Fibroblast of the aortic adventitia (primary cell): Measurements from ENCODE around the gene DNPEP. TPM values are rescaled to one million over a fixed set of nuclear protein-coding genes. Genes with fewer than 3 reads are reported as not detected.

Source experiments
- DNase-seq: peaks from one replicate; pipeline ENCODE4 v3.0.0-alpha.2; 2010; ENCODE audit warnings: low read depth
- H3K4me3 ChIP-seq: 2 replicates; pipeline ENCODE4 v1.5.1; 2011; ENCODE audit warnings: low read depth, mild to moderate bottlenecking, control low read depth, low read length, moderate library complexity
- CTCF ChIP-seq: IDR thresholded peaks from 2 replicates; pipeline ENCODE4 v1.5.1; 2011; ENCODE audit warnings: mild to moderate bottlenecking, low read length, control low read depth, inconsistent platforms; ENCODE audit not compliant: insufficient read depth
- total RNA-seq: library from RNA; depleted of rRNA; stranded (reverse); fragments of >200 nt; gene quantifications from 2 replicates; pipeline ENCODE4 v1.2.3, GENCODE V29; 2012; ENCODE audit warnings: low replicate concordance

DNPEP gene
- total RNA-seq: 33.2 and 55.0 TPM in 2 replicates

- H3K4me3 ChIP-seq: peak within 1 kb of the TSS; percentile 84
- peak; percentile 73 for DNase-seq
- no peak for TF ChIP-seq CTCF
These were observed at the start of gene DNPEP for GRCh38 chr2:219387306-219388120. DNPEP (minus strand) TSS chr2:219387912; CDS start chr2:219387794, 118 bp downstream.

- no peak for DNase-seq
- no peak overlapping the region for H3K4me3 ChIP-seq
- no peak for TF ChIP-seq CTCF
These were observed 49.4 kb upstream of the DNPEP start for GRCh38 chr2:219437141-219437540.

- no peak for DNase-seq
- no peak for TF ChIP-seq CTCF
- no peak overlapping the region for H3K4me3 ChIP-seq
These were observed 48.8 kb upstream of the DNPEP start for GRCh38 chr2:219436491-219436890.

GRCh38 chr2:219435701-219436100 is 48.0 kb upstream of the DNPEP start:
- no peak for TF ChIP-seq CTCF
- H3K4me3 ChIP-seq: no peak overlapping the region
- no peak for DNase-seq

- TF ChIP-seq CTCF: no peak
- no peak for DNase-seq
- H3K4me3 ChIP-seq: no peak within 1 kb of the TSS
These were observed 47.2 kb upstream of the DNPEP start, which contains the start of gene SPEG for GRCh38 chr2:219434718-219435525. SPEG (plus strand) TSS chr2:219434843; CDS start chr2:219434978, 135 bp downstream.

- H3K4me3 ChIP-seq: no peak overlapping the region
- DNase-seq: no peak
- TF ChIP-seq CTCF: no peak
These were observed 46.7 kb upstream of the DNPEP start for GRCh38 chr2:219434468-219434717.
